HepG2 (cell line): ENCODE data around the gene CIITA. TPM values are rescaled to one million over a fixed set of nuclear protein-coding genes. Genes with fewer than 3 reads are reported as not detected.

Experiments
- CBX5 ChIP-seq: sonication (generic); formaldehyde crosslinking; IDR thresholded peaks from 2 replicates; pipeline ENCODE4 v1.4.0; 2020; ENCODE audit warnings: missing genetic modification reagents, borderline replicate concordance
- CENPX ChIP-seq: sonication (generic); formaldehyde crosslinking; IDR thresholded peaks from 2 replicates; pipeline ENCODE4 v1.9.0; 2021; ENCODE audit warnings: mild to moderate bottlenecking, missing genetic modification reagents, moderate library complexity
- CHD4 ChIP-seq: fragments of 200-600 bp; sonication (generic); IDR thresholded peaks from 2 replicates; pipeline ENCODE4 v1.7.0; 2017; ENCODE audit warnings: mild to moderate bottlenecking, low read length, borderline replicate concordance
- EP300 ChIP-seq, 3 experiments: sonication (generic) in 1 of 3; formaldehyde crosslinking in 1 of 3; IDR thresholded peaks; 2 replicates each; pipeline versions ENCODE4 v1.5.1 to v1.6.1; 2011 to 2020; ENCODE audit warnings: low read depth in 2 of 3, low read length in 2 of 3, borderline replicate concordance in 1 of 3, improper control_type of control experiment in 1 of 3, mild to moderate bottlenecking in 1 of 3, missing genetic modification reagents in 1 of 3, moderate library complexity in 1 of 3
- FOXP1 ChIP-seq, 2 experiments: fragments of 450-650 bp in 1 of 2; IDR thresholded peaks; 2 replicates each; pipeline ENCODE4 v1.6.1; 2017 to 2018; ENCODE audit warnings: antibody characterized with exemption in 1 of 2
- HOXA7 ChIP-seq: sonication (generic); formaldehyde crosslinking; IDR thresholded peaks from 2 replicates; pipeline ENCODE4 v1.8.1; 2022; ENCODE audit warnings: mild to moderate bottlenecking, missing genetic modification reagents, moderate library complexity
- SOX5 ChIP-seq: IDR thresholded peaks from 2 replicates; pipeline ENCODE4 v1.6.1; 2016; ENCODE audit warnings: borderline replicate concordance
- TEAD2 ChIP-seq: sonication (generic); formaldehyde crosslinking; IDR thresholded peaks from 2 replicates; pipeline ENCODE4 v1.9.0; 2021; ENCODE audit warnings: missing genetic modification reagents
- ZFAT ChIP-seq: sonication (generic); formaldehyde crosslinking; conservative IDR thresholded peaks from 2 replicates; pipeline ENCODE4 v1.8.1; 2023; ENCODE audit warnings: missing genetic modification reagents, inconsistent platforms
- ZFP1 ChIP-seq: IDR thresholded peaks from 2 replicates; pipeline ENCODE4 v1.6.1; 2016
- ZMYM3 ChIP-seq: sonication (generic); formaldehyde crosslinking; IDR thresholded peaks from 2 replicates; pipeline ENCODE4 v1.5.1; 2020; ENCODE audit warnings: mild to moderate bottlenecking, missing genetic modification reagents
- ZMYM4 ChIP-seq: sonication (generic); formaldehyde crosslinking; IDR thresholded peaks from 2 replicates; pipeline ENCODE4 v1.8.1; 2023; ENCODE audit warnings: mild to moderate bottlenecking, missing genetic modification reagents
- ZNF768 ChIP-seq: sonication (generic); formaldehyde crosslinking; IDR thresholded peaks from 2 replicates; pipeline ENCODE4 v1.4.0; 2020; ENCODE audit warnings: missing genetic modification reagents
- polyA plus RNA-seq, 8 experiments: library from polyadenylated mRNA; depleted of rRNA in 3 of 8; stranded (reverse) in 7 of 8; unstranded in 1 of 8; fragments of >200 nt; fragmentation: Illumina TruSeq in 4 of 8; extraction: Trizol in 4 of 8; gene quantifications; 2 replicates each; pipeline versions ENCODE4 v1.2.1 to v1.2.3, GENCODE V29; 2011 to 2016; ENCODE audit warnings: low read depth in 4 of 8, missing spikeins in 1 of 8, mixed read lengths in 1 of 8; ENCODE audit not compliant: insufficient read depth in 1 of 8
- total RNA-seq, 5 experiments: library from RNA; depleted of rRNA; stranded (reverse); fragments of >200 nt; fragmentation: Illumina TruSeq; extraction: Trizol; gene quantifications; 2 replicates each; pipeline ENCODE4 v1.2.3, GENCODE V29; 2016; ENCODE audit warnings: low read depth in 1 of 5
- TF ChIP-seq, protein P1 (sequence below), 2 experiments: sonication (generic) in 1 of 2; formaldehyde crosslinking in 1 of 2; IDR thresholded peaks; 2 replicates each; pipeline versions ENCODE4 v1.4.0 to v1.6.1; 2018 to 2020; ENCODE audit warnings: missing genetic modification reagents in 2 of 2, borderline replicate concordance in 1 of 2, low read depth in 1 of 2, mild to moderate bottlenecking in 1 of 2, missing biosample characterization in 1 of 2
- TF ChIP-seq, protein P2 (sequence below): sonication (generic); formaldehyde crosslinking; IDR thresholded peaks from 2 replicates; pipeline ENCODE4 v1.5.1; 2020; ENCODE audit warnings: mild to moderate bottlenecking, missing genetic modification reagents
- TF ChIP-seq, protein P3 (sequence below): sonication (generic); formaldehyde crosslinking; IDR thresholded peaks from 2 replicates; pipeline ENCODE4 v1.8.1; 2023; ENCODE audit warnings: mild to moderate bottlenecking, missing genetic modification reagents
- TF ChIP-seq, protein P4 (sequence below): sonication (generic); formaldehyde crosslinking; conservative IDR thresholded peaks from 2 replicates; pipeline ENCODE4 v1.8.0; 2022; ENCODE audit warnings: missing genetic modification reagents
- TF ChIP-seq, protein P5 (sequence below): IDR thresholded peaks from 2 replicates; pipeline ENCODE4 v1.6.1; 2016; ENCODE audit warnings: missing biosample characterization, missing genetic modification reagents, low read depth

The CIITA gene
- total and polyA plus RNA-seq, 2 of the 13 experiments (the other 11 are each of a cell fraction or from before 2014, with no cell fraction given): 0.08 to 0.09 TPM

DNA sequence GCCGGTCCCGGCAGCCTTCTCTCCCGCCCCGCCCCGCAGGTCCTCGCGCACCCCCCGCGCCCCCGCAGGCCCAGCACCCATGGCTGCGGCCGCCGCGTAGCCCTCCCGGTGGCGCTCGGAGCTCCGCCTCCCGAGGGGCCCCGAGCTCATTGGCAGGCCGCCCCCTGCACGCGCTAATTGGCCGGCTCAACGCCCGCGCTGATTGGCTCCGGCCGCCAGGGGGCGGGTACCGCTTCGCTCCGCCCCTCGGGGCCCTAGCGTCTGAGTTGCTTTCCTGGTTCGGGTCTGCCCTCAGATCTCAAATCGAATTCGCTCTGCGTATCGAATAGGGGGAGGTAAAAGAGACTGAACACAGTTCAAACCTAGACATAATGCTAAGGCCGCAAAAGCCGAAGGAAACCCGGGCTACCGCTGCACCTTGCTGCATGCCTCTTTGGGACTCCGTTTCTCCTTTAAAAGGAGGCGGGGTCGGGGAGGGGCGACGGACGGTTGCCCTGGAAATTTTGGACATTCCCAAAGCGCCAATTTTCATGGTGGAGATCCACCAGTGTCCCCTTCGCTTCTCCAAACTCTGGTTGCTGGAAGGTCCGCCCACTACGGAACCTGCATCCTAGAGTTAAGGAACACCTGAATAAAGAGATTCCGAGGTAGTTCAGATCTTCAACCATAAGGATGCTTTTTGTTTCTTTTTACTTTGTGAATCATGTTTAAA lies 65.5 kb downstream of the CIITA start, which contains the start of gene DEXI (continued):
- TF ChIP-seq, protein P1, sequence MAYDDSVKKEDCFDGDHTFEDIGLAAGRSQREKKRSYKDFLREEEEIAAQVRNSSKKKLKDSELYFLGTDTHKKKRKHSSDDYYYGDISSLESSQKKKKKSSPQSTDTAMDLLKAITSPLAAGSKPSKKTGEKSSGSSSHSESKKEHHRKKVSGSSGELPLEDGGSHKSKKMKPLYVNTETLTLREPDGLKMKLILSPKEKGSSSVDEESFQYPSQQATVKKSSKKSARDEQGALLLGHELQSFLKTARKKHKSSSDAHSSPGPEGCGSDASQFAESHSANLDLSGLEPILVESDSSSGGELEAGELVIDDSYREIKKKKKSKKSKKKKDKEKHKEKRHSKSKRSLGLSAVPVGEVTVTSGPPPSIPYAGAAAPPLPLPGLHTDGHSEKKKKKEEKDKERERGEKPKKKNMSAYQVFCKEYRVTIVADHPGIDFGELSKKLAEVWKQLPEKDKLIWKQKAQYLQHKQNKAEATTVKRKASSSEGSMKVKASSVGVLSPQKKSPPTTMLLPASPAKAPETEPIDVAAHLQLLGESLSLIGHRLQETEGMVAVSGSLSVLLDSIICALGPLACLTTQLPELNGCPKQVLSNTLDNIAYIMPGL (CRISPR knock-in tag; IDR thresholded peaks at IDR 0.05; ENCODE audit: borderline replicate concordance in 1 of 2, low read depth in 1 of 2): peak; percentile 82 to 83
- TF ChIP-seq ZFAT (CRISPR knock-in tag) (no peak), ZNF768 (CRISPR knock-in tag) (no peak), ZMYM4 (CRISPR knock-in tag) (peak; percentile 80), ZMYM3 (CRISPR knock-in tag) (peak; percentile 59; the same call in 1 of the 2 replicates), CBX5 (CRISPR knock-in tag) (peak; percentile 61; the same call in 1 of the 2 replicates), CHD4 (peak; percentile 59; the same call in 1 of the 2 replicates), EP300 (IDR thresholded peaks at IDR 0.05; ENCODE audit: low read depth in 2 of 2, low read length in 2 of 2) (no peak; a peak in 1 of 4 replicates), EP300 (CRISPR knock-in tag; IDR thresholded peaks at IDR 0.05; ENCODE audit: borderline replicate concordance) (0 out of 2 replicates have a peak, but pooled peaks have one; percentile 54), SOX5 (no peak), FOXP1 (IDR thresholded peaks at IDR 0.05) (no peak), FOXP1 (CRISPR knock-in tag; IDR thresholded peaks at IDR 0.05) (no peak), ZFP1 (CRISPR knock-in tag) (0 out of 2 replicates have a peak, but pooled peaks have one; percentile 37), HOXA7 (CRISPR knock-in tag) (no peak), TEAD2 (CRISPR knock-in tag) (no peak), CENPX (CRISPR knock-in tag) (no peak)
- TF ChIP-seq, protein P2, sequence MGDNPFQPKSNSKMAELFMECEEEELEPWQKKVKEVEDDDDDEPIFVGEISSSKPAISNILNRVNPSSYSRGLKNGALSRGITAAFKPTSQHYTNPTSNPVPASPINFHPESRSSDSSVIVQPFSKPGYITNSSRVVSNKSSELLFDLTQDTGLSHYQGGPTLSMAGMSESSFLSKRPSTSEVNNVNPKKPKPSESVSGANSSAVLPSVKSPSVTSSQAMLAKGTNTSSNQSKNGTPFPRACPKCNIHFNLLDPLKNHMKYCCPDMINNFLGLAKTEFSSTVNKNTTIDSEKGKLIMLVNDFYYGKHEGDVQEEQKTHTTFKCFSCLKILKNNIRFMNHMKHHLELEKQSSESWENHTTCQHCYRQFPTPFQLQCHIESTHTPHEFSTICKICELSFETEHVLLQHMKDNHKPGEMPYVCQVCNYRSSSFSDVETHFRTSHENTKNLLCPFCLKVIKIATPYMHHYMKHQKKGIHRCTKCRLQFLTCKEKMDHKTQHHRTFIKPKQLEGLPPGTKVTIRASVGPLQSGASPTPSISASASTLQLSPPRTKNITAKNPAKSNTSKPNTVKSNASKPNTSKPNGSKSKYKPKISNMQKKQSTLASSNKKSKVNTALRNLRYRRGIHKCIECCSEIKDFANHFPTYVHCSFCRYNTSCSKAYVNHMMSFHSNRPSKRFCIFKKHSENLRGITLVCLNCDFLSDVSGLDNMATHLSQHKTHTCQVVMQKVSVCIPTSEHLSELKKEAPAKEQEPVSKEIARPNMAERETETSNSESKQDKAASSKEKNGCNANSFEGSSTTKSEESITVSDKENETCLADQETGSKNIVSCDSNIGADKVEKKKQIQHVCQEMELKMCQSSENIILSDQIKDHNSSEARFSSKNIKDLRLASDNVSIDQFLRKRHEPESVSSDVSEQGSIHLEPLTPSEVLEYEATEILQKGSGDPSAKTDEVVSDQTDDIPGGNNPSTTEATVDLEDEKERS (CRISPR knock-in tag): no peak
- TF ChIP-seq, protein P3, sequence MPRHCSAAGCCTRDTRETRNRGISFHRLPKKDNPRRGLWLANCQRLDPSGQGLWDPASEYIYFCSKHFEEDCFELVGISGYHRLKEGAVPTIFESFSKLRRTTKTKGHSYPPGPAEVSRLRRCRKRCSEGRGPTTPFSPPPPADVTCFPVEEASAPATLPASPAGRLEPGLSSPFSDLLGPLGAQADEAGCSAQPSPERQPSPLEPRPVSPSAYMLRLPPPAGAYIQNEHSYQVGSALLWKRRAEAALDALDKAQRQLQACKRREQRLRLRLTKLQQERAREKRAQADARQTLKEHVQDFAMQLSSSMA (CRISPR knock-in tag): peak; percentile 24; the same call in 1 of the 2 replicates
- TF ChIP-seq, protein P4, sequence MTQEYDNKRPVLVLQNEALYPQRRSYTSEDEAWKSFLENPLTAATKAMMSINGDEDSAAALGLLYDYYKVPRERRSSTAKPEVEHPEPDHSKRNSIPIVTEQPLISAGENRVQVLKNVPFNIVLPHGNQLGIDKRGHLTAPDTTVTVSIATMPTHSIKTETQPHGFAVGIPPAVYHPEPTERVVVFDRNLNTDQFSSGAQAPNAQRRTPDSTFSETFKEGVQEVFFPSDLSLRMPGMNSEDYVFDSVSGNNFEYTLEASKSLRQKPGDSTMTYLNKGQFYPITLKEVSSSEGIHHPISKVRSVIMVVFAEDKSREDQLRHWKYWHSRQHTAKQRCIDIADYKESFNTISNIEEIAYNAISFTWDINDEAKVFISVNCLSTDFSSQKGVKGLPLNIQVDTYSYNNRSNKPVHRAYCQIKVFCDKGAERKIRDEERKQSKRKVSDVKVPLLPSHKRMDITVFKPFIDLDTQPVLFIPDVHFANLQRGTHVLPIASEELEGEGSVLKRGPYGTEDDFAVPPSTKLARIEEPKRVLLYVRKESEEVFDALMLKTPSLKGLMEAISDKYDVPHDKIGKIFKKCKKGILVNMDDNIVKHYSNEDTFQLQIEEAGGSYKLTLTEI: no peak
- TF ChIP-seq, protein P5, sequence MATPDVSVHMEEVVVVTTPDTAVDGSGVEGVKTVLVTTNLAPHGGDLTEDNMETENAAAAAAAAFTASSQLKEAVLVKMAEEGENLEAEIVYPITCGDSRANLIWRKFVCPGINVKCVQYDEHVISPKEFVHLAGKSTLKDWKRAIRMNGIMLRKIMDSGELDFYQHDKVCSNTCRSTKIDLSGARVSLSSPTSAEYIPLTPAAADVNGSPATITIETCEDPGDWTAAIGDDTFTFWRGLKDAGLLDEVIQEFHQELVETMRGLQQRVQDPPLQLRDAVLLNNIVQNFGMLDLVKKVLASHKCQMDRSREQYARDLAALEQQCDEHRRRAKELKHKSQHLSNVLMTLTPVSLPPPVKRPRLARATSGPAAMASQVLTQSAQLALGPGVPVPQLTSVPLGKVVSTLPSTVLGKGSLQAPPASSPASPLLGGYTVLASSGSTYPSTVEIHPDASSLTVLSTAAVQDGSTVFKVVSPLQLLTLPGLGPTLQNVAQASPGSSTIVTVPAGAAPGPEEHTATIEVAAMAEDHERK (CRISPR knock-in tag): peak; percentile 14; the same call in 1 of the 2 replicates
